ENCODE measurements around the gene SYT6.

Gene SYT6

GRCh38 chr1:114153261-114154145 lies at the start of gene SYT6:
Gene SYT6, minus strand, starts transcription at chr1:114153869. Its CDS starts 97 bp downstream, at chr1:114153772.
- no peak for DNase-seq (ENCODE audit: low read depth)

- DNase-seq (ENCODE audit: low read depth) = no peak
These were observed 47.8 kb upstream of the SYT6 start for GRCh38 chr1:114201486-114201885.

- no peak for DNase-seq (ENCODE audit: low read depth)
These were observed 45.4 kb upstream of the SYT6 start for GRCh38 chr1:114199017-114199594.

GRCh38 chr1:114196992-114197907 lies 43.6 kb upstream of the SYT6 start:
- DNase-seq (ENCODE audit: low read depth) = no peak

GRCh38 chr1:114195819-114196218 lies 42.1 kb upstream of the SYT6 start:
- DNase-seq (ENCODE audit: low read depth) = no peak

- no peak for DNase-seq (ENCODE audit: low read depth)
These were observed 38.7 kb upstream of the SYT6 start for GRCh38 chr1:114192328-114192727.

- no peak for DNase-seq (ENCODE audit: low read depth)
These were observed 35.7 kb upstream of the SYT6 start for GRCh38 chr1:114189398-114189797.

- DNase-seq (ENCODE audit: low read depth) = no peak
These were observed 27.7 kb upstream of the SYT6 start for GRCh38 chr1:114181356-114181755.

- no peak for DNase-seq (ENCODE audit: low read depth)
These were observed 27.1 kb upstream of the SYT6 start for GRCh38 chr1:114180742-114181141.

- no peak for DNase-seq (ENCODE audit: low read depth)
These were observed 25.3 kb upstream of the SYT6 start for GRCh38 chr1:114178936-114179335.

- DNase-seq (ENCODE audit: low read depth) = no peak
These were observed 23.6 kb upstream of the SYT6 start for GRCh38 chr1:114177282-114177681.

GRCh38 chr1:114176366-114176765 lies 22.7 kb upstream of the SYT6 start:
- no peak for DNase-seq (ENCODE audit: low read depth)

GRCh38 chr1:114173680-114174079 lies 20.0 kb upstream of the SYT6 start:
- DNase-seq (ENCODE audit: low read depth) = no peak

GRCh38 chr1:114169509-114169908 lies 15.8 kb upstream of the SYT6 start:
- DNase-seq (ENCODE audit: low read depth) = no peak

GRCh38 chr1:114167226-114167625 lies 13.6 kb upstream of the SYT6 start:
- DNase-seq (ENCODE audit: low read depth) = no peak

- DNase-seq (ENCODE audit: low read depth) = no peak
These were observed 11.3 kb upstream of the SYT6 start for GRCh38 chr1:114164840-114165543.

GRCh38 chr1:114159941-114160340 lies 6.3 kb upstream of the SYT6 start:
- DNase-seq (ENCODE audit: low read depth) = no peak

GRCh38 chr1:114157275-114157660 lies 3.6 kb upstream of the SYT6 start:
- no peak for DNase-seq (ENCODE audit: low read depth)

GRCh38 chr1:114156538-114157274 lies 3.0 kb upstream of the SYT6 start:
- no peak for DNase-seq (ENCODE audit: low read depth)

GRCh38 chr1:114155706-114156105 lies 2.0 kb upstream of the SYT6 start:
- no peak for DNase-seq (ENCODE audit: low read depth)

- DNase-seq (ENCODE audit: low read depth) = no peak
These were observed 1.3 kb upstream of the SYT6 start for GRCh38 chr1:114154963-114155322.
